ENCODE results near the gene TMEM255B. TPM values are rescaled to one million over a fixed set of nuclear protein-coding genes. Genes with fewer than 3 reads are reported as not detected.
A peak's percentile ranks its signal among the peaks of the same experiment; 100 is the strongest.

The TMEM255B gene
- total RNA-seq, 4 donors from 2014 or later: 2.0 to 4.8 (median 3.4) TPM

DNA sequence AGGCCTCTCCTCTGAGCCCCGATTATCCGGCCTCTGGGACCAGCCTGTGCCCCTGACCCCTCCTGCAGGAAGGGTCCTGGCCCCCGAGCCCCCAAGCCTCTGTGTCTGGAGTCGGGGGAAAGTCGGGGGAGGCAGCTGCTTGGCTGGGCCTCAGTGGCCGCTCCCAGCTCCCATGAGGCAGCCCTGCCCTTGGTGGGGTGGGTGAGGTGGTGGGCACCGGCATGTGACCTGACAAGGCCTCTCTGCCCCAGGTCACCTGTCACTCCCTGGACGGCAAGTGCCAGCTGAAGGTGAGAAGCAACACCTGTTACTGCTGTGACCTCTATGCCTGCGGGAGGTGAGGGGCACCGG is 41.5 kb downstream of the TMEM255B start:
- WGBS, 2 donors: 84 to 90% methylated on average over 10 of the region's 10 CpGs

DNA sequence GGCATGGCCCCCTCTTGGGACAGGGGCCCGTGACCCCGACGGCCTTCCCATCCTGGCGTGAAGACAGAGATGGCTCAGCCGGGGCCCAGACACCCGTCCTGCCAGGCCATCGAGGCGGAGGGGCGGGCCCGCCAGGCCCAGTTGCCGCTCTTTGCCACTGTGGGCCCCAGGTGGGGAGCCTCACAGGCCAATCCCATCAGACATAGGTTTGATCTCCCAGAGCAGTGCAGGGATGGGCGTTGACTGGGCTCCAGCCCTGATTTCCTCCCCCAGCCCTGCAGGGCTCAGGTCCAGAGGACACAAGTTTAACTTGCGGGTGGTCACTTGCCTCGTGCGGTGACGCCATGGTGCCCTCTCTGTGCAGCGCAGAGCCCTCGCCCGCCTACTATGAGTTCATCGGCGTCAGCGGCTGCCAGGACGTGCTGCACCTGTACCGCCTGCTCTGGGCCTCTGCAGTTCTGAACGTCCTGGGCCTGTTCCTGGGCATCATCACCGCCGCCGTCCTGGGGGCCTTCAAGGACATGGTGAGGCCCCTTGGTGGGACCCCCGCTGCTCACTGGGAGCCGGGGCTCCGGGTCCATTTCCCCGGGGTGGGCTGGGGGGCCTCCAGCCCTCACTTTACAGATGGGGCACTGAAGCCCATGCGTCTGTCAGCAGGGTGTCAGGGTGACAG is 42.4 kb downstream of the TMEM255B start:
- peak in 1 of 2 donors; percentile 81 for DNase-seq (ENCODE audit: low spot score in 2 of 2)
- WGBS, 2 donors: 65 to 71% methylated on average over 19 to 26 of the region's 33 CpGs
- H3K4me3 ChIP-seq (ENCODE audit: low read depth, poor library complexity, severe bottlenecking): no peak overlapping the region
- intact Hi-C loops (cut with DNase I; ENCODE audit: low total_unique reads): no loop called here
- TF ChIP-seq, protein P1, sequence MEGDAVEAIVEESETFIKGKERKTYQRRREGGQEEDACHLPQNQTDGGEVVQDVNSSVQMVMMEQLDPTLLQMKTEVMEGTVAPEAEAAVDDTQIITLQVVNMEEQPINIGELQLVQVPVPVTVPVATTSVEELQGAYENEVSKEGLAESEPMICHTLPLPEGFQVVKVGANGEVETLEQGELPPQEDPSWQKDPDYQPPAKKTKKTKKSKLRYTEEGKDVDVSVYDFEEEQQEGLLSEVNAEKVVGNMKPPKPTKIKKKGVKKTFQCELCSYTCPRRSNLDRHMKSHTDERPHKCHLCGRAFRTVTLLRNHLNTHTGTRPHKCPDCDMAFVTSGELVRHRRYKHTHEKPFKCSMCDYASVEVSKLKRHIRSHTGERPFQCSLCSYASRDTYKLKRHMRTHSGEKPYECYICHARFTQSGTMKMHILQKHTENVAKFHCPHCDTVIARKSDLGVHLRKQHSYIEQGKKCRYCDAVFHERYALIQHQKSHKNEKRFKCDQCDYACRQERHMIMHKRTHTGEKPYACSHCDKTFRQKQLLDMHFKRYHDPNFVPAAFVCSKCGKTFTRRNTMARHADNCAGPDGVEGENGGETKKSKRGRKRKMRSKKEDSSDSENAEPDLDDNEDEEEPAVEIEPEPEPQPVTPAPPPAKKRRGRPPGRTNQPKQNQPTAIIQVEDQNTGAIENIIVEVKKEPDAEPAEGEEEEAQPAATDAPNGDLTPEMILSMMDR (IDR thresholded peaks at IDR 0.05): no peak
- no peak for TF ChIP-seq POLR2A (IDR thresholded peaks at IDR 0.05)

More for the DNA sequence above, 41.5 kb downstream of the TMEM255B start:
- TF ChIP-seq, protein P1 (IDR thresholded peaks at IDR 0.05): no peak
- TF ChIP-seq POLR2A (IDR thresholded peaks at IDR 0.05): no peak
- H3K4me3 ChIP-seq (ENCODE audit: low read depth, poor library complexity, severe bottlenecking): no peak overlapping the region
- DNase-seq (ENCODE audit: low spot score in 2 of 2): peak in 1 of 2 donors; percentile 72
- intact Hi-C loops (cut with DNase I; ENCODE audit: low total_unique reads): no loop called here

DNA sequence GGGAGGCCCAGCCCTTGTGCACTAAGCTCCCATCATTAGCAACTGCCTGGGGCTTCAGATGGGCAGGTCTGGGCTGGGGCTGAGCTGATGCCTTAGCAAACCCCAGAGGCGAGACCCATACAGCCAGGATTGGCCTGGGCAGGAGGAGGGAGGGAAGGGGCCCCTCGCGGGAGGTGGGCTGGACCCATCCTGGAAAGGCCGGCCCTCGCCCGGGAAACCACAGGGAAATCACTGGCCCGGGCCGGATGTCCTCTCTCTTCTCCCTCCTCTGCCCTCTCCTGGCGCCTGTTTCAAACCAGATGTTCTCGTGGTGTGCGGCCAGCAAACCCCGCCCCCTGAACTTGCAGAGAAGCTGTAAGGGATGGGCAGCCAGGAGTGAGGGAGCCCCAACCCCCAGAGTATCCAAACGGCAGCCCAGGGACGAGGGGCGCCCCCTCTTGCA is 43.1 kb downstream of the TMEM255B start:
- peak; percentile 43 to 89 for DNase-seq (ENCODE audit: low spot score in 2 of 2)

DNA sequence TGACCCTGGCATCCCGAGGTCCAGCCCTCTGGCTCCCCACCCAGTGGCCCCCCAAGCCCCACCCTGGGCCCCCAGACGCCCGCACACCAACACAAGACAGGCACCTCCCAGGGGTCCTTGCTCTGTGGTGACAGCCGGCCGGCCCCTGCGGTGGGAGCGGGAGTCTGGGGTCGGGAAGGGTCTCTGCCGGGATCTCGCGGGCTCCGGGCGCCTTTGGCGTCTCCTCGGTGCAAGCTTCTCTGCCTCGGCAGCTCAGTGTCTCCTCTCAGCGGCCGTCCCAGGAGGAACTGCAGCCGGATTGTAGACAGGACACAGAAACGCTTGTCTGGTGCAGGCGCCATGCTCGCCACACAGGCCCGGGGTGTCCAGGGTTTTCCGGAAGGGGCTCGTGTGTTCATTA is 43.7 kb downstream of the TMEM255B start:
- intact Hi-C loops (cut with DNase I; ENCODE audit: low total_unique reads): no loop called here
- peak in 1 of 2 donors; percentile 85 for DNase-seq (ENCODE audit: low spot score in 2 of 2)
- TF ChIP-seq, protein P1 (IDR thresholded peaks at IDR 0.05): no peak
- TF ChIP-seq POLR2A (IDR thresholded peaks at IDR 0.05): no peak

More for the DNA sequence above, 43.1 kb downstream of the TMEM255B start:
- H3K4me3 ChIP-seq (ENCODE audit: low read depth, poor library complexity, severe bottlenecking): no peak overlapping the region
- no peak for TF ChIP-seq POLR2A (IDR thresholded peaks at IDR 0.05)
- TF ChIP-seq, protein P1 (IDR thresholded peaks at IDR 0.05): no peak
- intact Hi-C loops (cut with DNase I; ENCODE audit: low total_unique reads): no loop called here
- 13 to 24% methylated on average over 11 to 15 of the region's 15 CpGs for WGBS, 2 donors

DNA sequence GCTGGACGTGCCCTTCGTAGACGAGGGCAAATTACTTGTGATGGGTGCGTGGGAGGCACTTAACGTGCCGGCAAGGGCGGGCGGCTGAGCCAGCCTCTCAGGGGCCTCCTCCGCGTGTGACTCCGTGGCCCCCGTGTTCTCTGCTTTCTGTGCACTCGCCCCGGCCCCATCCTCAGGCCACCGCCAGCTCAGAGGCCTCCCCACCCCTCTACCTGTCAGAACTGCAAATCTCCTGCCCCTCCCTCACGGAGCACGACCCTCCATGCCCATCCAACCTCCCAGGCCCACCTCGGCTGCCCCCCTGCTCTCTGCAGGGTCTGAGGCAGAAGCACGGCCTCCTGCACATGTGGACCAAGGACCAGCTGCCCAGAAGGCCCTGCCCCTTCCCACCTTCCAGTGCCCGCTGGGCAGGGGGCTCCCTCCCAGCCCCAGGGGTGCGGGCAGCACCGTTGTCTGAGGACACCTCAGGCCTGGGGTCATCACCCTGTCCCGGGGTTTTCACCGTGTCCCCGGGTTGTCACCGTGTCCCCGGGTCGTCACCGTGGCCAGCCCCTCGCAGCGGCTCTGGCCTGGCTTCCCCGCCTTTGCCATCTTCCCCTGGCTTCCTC is 44.5 kb downstream of the TMEM255B start:
- TF ChIP-seq POLR2A (IDR thresholded peaks at IDR 0.05): no peak
- TF ChIP-seq, protein P1 (IDR thresholded peaks at IDR 0.05): no peak
- no peak overlapping the region for H3K4me3 ChIP-seq (ENCODE audit: low read depth, poor library complexity, severe bottlenecking)
- DNase-seq (ENCODE audit: low spot score in 2 of 2): no peak
- intact Hi-C loops (cut with DNase I; ENCODE audit: low total_unique reads): no loop called here
- WGBS, 2 donors: 84 to 87% methylated on average over 22 to 31 of the region's 32 CpGs

More for the DNA sequence above, 43.7 kb downstream of the TMEM255B start:
- H3K4me3 ChIP-seq (ENCODE audit: low read depth, poor library complexity, severe bottlenecking): no peak overlapping the region
- 68 to 88% methylated on average over 10 to 25 of the region's 25 CpGs for WGBS, 2 donors
